Measurements from ENCODE around the gene GRAMD4. TPM values are rescaled to one million over a fixed set of nuclear protein-coding genes. Genes with fewer than 3 reads are reported as not detected.

Gene GRAMD4
- total and polyA plus RNA-seq, 4 donors, result 16.3 to 67.7 (median 21.2) TPM

- Histone ChIP-seq H3K4me1 (ENCODE audit: control insufficient read depth in 5 of 5, insufficient read depth in 5 of 5, low read length in 5 of 5) (peaks cover 0 to 12% (median 0%) of the 10 kb centered on the region in 5 donors), H3K9ac (ENCODE audit: insufficient read depth in 1 of 2, low read length in 2 of 2) (no peak overlapping the region), H3K27ac (ENCODE audit: low read depth in 1 of 2, low read length in 1 of 2) (no peak overlapping the region), H3K4me3 (no peak overlapping the region), H3K27me3 (ENCODE audit: control insufficient read depth in 3 of 3, insufficient read depth in 3 of 3, low read length in 2 of 3) (no peaks in the 10 kb centered on the region), H3K36me3 (ENCODE audit: control insufficient read depth in 4 of 4, insufficient read depth in 4 of 4, low read length in 4 of 4) (peaks cover 0 to 18% (median 7%) of the 10 kb centered on the region in 4 donors), H3K9me3 (ENCODE audit: control insufficient read depth in 4 of 4, insufficient read depth in 3 of 4, low read length in 3 of 4) (no peaks in the 10 kb centered on the region)
- 79 to 91% methylated on average over 16 of the region's 16 CpGs for WGBS, 2 donors
- ATAC-seq (ENCODE audit: insufficient read depth, low FRiP score) (no peak), DNase-seq (peak; percentile 45 to 56 (median 54))
- no peak for TF ChIP-seq CTCF (IDR thresholded peaks at IDR 0.05; ENCODE audit: control extremely low read depth, extremely low read depth)
These were observed 59.6 kb downstream of the GRAMD4 start for GRCh38 chr22:46679706-46680269.

- Histone ChIP-seq H3K4me1 (ENCODE audit: control insufficient read depth in 5 of 5, insufficient read depth in 5 of 5, low read length in 5 of 5) (peaks cover 0 to 12% (median 0%) of the 10 kb centered on the region in 5 donors), H3K36me3 (ENCODE audit: control insufficient read depth in 4 of 4, insufficient read depth in 4 of 4, low read length in 4 of 4) (peaks cover 0 to 16% (median 10%) of the 10 kb centered on the region in 4 donors), H3K27me3 (ENCODE audit: control insufficient read depth in 3 of 3, insufficient read depth in 3 of 3, low read length in 2 of 3) (no peaks in the 10 kb centered on the region), H3K9ac (ENCODE audit: insufficient read depth in 1 of 2, low read length in 2 of 2) (no peak overlapping the region), H3K27ac (ENCODE audit: low read depth in 1 of 2, low read length in 1 of 2) (no peak overlapping the region), H3K9me3 (ENCODE audit: control insufficient read depth in 4 of 4, insufficient read depth in 3 of 4, low read length in 3 of 4) (no peaks in the 10 kb centered on the region), H3K4me3 (no peak overlapping the region)
- no peak for TF ChIP-seq CTCF (IDR thresholded peaks at IDR 0.05; ENCODE audit: control extremely low read depth, extremely low read depth)
- DNase-seq, result no peak
- WGBS, 2 donors, result 86 to 87% methylated on average over 7 of the region's 7 CpGs
- no peak for ATAC-seq (ENCODE audit: insufficient read depth, low FRiP score)
These were observed 60.8 kb downstream of the GRAMD4 start for GRCh38 chr22:46681010-46681409.

- DNase-seq (no peak), ATAC-seq (ENCODE audit: insufficient read depth, low FRiP score) (no peak)
- peaks cover 0 to 17% (median 13%) of the 10 kb centered on the region in 4 donors for H3K36me3 ChIP-seq (ENCODE audit: control insufficient read depth in 4 of 4, insufficient read depth in 4 of 4, low read length in 4 of 4)
- H3K9ac ChIP-seq (ENCODE audit: insufficient read depth in 1 of 2, low read length in 2 of 2), result no peak overlapping the region
- WGBS, 2 donors, result 93 to 94% methylated on average over 19 of the region's 19 CpGs
- no peak overlapping the region for H3K4me3 ChIP-seq
- no peak for TF ChIP-seq CTCF (IDR thresholded peaks at IDR 0.05; ENCODE audit: control extremely low read depth, extremely low read depth)
- no peak overlapping the region for H3K27ac ChIP-seq (ENCODE audit: low read depth in 1 of 2, low read length in 1 of 2)
- no peaks in the 10 kb centered on the region for H3K27me3 ChIP-seq (ENCODE audit: control insufficient read depth in 3 of 3, insufficient read depth in 3 of 3, low read length in 2 of 3)
- H3K9me3 ChIP-seq (ENCODE audit: control insufficient read depth in 4 of 4, insufficient read depth in 3 of 4, low read length in 3 of 4), result no peaks in the 10 kb centered on the region
- H3K4me1 ChIP-seq (ENCODE audit: control insufficient read depth in 5 of 5, insufficient read depth in 5 of 5, low read length in 5 of 5), result peaks cover 0 to 12% (median 2%) of the 10 kb centered on the region in 5 donors
These were observed 62.0 kb downstream of the GRAMD4 start for GRCh38 chr22:46682011-46682731.

Measured in lung (tissue), 12 donors.